Hematopoietic multipotent progenitor cell treated with erythropoietin and hydrocortisone succinate and interleukin-3 and kit ligand, for 4 days (in vitro differentiated cells): Measurements from ENCODE around the gene ASB10.

Experiments used
- DNase-seq: peaks from one replicate; pipeline ENCODE4 v3.0.0-alpha.2; 2015

Gene ASB10

DNA sequence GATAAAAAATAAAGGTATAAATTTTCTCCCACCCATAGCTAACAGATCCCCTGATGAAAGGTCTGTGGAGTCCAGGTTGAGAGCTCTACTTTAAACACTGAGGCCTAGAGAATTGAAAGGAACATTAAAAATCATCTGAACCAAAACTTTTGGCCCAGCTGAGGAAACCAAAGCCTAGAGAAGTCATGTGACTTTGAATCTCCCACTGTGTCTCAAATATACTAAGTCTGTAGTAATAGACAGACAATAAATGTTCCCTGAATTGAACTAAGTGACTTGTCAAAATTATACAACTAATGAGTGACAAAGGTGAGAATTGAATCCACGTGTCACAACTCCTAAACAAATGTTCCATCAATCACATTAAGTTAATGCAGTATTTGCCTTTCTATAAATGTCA, 25.3 kb downstream of the ASB10 start:
- DNase-seq, result no peak

DNA sequence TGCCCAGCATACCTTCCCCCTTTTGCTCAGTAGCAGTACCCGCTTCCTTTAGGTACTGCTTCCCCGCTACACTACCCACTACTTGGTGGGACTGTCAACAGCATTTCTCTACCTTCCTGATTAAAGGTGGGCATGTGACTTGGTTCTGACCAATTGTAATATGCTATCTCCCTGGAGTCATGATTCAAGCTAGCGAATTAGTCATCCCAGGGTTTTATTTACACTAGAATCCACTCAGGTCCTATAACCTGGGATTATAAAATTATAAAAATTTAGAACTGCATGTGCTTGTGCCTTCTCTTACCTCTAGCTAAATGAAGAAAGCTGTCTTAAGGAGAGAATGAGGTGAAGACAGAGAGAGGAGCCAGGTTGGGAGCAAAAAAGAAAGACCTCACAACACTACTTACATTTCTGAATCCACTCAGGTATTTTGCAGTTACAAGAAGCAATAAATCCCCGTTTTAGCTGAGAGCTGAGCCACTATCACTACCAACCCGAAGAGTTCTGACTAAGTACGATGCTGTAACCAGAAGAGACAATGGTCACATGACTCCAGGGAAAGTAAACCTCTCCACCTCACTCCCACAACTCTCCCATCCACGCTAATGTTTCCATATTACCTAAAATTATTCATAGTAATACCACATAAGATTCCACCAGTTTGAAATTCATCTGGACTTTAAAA, 29.3 kb downstream of the ASB10 start:
- no peak for DNase-seq

DNA sequence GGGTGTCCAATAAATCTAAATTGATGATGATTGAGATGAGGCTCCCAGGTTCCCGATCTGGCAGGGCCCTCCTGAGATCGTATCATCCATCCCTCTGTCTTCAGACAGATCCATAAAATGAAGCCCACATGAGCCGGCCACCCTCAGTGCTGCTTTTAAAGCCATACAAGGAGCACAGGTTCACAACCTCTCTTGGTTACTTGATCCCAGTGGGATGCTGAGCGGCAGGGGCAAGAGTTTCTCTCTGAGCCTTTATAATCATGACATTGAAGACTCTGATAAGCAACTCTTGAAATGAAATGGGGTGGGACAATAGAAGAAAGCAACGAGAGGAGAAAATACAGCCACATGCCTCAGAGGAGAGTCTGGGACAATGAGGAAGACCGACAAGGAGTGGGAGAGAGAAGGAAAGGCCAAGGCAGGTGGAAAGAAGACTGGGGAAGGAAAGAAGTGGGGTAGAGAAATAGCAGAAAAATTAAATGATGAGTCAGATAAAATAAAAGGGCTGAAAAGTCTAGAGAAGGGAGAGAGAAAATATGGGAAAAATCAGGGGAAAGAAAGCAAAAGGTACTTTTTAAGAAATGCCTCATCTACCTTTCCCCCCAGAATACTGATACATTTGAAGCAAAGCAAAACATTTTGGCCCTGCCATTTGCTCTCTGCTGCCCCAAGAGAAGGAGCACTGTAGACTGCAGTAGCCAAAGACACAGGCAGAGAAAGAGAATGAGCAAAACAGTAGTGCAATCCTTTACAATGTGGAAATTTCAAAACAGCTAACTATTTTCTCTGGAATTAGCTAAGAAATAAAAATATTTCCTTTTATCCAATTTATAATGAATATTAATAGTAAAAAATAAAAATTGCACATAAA, 34.2 kb downstream of the ASB10 start:
- DNase-seq, result peak; percentile 20

DNA sequence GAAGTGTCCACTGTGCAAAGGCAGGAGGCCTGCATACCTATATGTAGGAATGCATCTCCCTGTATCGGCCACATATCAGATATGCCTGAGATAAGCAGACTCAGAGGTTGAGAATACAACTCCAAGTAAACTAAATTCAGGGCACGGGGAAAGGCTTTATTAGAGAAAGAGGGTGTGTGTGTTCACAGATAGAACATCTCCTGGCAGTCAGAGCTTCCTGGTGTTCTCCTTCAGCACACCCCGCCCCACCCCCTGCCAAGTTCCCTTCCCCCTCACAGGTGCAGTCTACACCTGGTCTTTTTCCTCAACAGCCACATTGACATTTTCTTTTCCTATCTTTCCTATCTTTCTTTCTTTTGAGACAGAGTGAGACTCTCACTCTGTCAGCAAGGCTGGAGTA, 36.7 kb downstream of the ASB10 start:
- no peak for DNase-seq

DNA sequence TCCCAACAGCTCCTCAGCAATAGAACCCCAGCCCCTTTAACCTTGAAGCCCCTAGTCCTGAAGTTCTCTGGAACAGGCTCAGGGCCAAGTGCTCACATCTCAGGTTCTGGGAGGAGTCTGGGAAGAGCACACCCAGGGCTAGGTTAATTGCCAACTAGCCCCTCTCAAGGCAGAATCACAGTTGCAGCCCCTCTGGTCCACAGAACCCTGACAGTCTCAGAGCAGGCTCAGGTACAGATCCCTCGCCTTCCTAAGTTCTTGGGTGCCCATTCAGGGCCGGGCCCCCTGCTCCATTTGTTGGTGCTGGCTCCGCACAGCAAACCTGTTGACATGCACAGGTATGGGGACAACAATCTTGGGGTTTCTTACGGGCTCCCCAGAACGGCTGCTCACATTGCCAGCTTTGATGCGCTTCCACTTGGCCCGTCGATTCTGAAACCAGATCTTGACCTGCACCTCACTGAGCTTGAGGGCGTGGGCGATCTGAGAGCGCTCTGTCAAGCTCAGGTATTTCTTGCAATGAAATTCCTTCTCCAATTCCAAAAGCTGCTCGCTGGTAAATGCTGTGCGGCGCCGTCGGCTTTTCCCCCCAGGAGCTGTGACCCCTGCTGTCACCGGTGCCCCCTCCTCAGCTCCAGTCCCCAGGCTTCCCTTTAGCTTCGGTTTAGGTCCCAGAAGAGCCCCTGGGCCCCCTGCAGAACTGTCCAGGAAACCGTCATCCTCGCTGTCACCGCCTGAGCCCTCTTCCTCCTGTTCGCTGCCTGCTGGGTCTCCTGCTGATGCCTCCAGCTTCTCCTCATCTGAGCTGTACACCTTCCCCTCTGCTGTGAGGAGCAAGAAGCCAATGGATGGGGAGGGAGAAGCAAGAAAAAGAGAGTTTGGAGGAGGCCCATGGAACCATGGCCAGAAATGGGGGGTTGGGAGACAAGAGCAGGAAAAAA, 38.5 kb downstream of the ASB10 start:
- no peak for DNase-seq

DNA sequence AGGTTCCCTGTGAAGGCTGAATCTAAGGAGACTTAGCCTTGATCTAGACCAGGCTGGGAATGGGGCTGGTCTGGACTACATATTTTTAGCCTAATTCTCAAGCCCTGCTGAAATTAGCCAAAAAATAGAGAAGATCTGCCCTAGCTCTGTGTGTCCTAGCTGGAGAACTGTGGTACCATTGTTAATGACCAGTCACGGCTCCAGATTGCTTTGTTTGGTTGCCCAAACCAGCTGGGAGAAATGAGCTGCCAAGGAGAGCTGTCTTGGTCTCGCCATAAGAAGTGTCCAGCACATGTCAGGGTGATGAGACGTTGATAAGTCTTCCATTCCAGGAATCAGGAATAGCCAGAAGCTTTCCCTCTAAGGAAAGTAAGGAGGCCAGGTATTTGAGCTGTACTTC, 40.3 kb downstream of the ASB10 start:
- no peak for DNase-seq

DNA sequence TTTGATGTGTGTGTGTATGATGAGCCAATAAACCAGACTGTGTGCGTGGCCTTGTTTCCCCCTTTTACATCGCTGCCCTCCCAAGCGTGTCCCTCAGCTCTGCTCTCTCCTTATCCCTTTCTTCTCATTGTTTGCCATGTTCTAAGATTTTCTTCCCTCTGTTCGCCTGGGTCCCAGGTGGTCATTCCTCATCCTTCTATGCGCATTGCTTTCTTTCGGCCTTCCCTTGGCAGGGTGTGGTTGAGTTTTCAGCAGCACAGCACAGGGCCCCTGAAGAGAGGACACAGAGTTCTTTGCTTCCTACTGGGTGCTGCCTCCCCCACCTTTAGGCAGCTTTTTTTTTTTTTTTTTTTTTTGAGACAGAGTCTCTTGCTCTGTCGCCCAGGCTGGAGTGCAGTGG, 42.7 kb downstream of the ASB10 start:
- DNase-seq, result no peak

DNA sequence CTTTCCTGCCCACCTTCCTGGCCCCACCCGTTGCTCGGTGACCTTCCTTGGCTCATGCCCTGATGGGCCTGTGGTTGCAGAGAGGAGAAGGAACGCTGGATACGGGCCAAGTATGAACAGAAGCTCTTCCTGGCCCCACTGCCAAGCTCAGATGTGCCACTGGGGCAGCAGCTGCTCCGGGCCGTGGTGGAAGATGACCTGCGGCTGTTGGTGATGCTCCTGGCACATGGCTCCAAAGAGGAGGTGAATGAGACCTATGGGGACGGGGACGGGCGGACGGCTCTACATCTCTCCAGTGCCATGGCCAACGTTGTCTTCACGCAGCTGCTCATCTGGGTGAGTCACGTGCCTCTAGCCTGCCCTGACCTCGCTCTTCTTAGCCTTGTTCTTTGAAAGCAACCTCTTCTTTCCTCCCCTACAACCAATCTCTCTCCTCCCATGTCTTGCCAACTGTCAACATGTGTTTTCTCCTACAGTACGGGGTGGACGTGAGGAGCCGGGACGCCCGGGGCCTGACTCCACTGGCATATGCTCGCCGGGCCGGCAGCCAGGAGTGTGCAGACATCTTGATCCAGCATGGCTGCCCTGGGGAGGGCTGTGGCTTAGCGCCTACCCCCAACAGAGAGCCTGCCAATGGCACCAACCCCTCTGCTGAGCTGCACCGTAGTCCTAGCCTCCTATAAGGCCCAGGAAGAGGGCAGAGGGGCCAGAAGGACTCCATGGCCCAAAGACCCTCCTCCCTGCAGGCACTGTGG, 43.6 kb downstream of the ASB10 start:
- DNase-seq, result peak; percentile 35

DNA sequence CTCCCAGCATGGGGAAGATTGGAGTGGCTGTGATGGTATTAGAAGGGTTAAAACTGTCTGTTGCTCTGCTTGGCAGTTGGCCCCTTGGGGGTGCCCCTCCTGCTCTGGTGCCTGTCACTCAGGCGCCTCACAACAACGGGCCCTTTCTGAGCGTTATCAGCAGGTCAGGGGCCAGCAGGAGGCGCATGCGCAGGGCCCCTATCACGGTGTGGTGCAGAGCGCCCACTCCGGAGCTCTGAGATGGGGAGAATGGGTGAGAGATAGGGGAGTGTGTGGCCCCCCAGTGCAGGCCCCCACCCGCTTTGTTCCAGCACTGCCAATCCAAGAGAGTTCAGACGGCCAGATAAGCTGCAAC, 44.4 kb downstream of the ASB10 start:
- DNase-seq, result peak; percentile 83

DNA sequence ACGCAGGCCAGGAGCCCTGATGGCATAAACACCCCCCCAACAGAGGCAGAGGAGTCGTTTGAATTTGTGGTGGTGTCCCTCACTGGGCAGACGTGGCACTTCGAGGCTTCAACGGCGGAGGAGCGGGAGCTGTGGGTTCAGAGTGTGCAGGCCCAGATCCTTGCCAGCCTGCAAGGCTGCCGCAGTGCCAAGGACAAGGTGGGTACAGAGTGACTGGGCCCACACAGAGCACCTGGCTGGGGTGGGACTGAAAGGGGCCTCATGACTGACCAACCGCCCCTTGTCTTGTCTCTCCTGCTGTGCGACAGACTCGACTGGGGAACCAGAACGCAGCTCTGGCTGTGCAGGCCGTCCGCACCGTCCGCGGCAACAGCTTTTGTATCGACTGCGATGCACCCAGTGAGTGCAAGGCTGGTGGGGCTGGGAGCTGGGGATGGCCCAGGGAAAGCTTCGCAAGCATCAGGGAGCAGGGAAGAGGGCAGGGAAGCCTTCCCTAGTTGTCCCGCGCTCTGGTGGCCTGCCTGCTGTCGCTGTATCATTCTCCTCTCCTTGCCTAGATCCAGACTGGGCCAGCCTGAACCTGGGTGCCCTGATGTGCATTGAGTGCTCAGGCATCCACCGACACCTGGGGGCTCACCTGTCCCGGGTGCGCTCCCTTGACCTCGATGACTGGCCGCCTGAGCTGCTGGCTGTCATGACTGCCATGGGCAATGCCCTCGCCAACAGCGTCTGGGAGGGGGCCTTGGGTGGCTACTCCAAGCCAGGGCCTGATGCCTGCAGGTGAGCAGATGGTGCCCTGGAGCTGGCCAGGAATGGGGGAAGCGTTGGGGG, 45.0 kb downstream of the ASB10 start:
- DNase-seq, result no peak

DNA sequence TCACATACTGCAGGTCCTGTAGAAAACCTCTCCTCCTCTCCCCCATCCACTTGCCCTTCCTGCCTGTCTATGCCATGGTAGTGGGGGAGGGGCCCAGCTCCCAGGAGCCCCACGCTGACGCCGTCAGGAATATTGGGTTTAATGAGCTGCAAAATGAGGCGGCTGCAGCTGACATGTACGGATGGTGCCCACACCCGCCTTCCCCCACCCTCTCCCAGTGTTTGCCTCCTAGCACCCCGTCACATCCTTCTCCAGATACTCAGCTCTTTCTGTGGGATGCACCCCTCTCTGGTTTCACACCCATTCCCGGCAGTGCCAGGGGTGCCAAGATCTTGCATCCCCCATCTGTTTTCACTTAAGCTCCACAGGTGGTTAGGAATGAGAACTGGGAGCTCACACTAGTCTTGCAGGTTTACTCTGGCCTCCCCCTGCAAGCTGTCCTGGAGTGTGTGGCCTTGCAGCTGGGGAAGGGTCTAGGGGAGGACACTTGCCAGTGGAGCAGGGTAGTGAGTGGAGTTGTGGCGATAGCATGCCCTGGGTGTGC, 45.7 kb downstream of the ASB10 start:
- no peak for DNase-seq

DNA sequence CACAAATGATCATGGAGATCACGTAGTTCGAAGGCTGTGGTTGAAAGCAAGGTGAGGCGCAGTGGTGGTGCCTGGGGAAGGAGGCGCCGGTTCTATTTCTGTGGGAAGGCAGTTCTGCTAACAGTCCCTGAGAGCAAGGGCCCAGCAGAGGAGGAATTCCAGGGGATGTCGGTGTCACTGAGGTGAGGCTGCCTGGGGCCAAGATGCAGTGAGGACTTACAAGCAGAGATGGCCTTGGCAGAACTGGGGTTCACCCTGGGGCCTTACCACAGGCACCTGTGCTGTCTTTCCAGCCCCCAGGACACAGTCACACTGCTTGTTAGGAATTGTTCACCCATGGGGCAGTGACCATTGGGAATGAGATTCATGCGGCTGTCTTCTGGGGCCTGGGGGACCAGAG, 46.2 kb downstream of the ASB10 start:
- DNase-seq, result no peak

DNA sequence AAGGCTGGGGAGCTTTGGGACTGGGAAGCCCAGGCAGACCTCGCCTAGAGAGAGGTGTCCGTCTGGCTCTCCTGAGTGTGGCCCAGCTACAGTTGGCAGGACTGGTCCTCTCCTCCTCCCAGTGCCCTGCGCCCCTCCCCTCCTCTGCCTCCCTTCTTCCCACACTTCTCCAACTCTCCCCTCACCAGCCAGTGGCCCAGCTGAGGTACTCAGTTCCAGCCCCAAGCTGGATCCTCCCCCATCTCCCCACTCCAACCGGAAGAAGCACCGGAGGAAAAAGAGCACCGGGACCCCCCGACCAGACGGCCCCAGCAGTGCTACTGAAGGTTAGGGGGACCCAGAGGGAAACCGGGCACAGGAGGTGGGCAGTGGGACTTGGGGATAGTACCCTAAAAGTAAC, 47.3 kb downstream of the ASB10 start:
- no peak for DNase-seq

DNA sequence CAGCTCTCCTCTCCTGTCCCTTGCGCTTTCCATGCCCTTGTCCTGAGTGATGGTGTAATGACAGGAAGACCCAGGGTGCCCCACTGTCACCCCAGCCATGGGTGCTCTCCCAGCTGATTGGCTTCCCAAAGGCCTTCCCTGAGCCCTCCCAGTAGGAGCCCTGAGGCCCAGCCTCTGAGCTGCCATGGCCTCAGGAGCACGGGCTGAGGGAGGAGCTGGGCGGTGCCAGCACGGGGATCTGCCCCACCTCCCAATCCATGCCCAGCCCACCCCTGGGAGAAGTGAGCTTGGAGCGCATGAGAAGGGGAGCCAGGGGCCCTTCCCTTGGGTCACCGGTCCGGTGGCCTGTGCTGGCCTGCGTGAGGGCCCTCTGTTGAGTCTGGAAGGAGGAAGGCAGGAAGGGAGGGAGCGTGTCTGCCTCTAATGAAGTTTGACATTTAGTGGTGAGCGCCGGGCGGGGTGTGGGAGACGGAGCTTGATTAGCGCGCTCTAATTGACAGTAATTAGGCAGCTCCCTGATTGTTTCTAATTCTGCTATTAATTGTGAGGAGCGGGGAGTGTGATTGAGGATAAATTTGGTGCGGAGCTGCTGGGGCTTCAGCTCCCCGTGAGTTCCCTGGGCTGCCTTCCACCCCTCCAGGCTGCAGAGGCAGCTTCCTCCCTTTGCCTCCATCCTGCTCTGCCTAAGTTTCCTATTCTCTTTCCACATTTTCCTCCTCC, 47.8 kb downstream of the ASB10 start:
- no peak for DNase-seq

DNA sequence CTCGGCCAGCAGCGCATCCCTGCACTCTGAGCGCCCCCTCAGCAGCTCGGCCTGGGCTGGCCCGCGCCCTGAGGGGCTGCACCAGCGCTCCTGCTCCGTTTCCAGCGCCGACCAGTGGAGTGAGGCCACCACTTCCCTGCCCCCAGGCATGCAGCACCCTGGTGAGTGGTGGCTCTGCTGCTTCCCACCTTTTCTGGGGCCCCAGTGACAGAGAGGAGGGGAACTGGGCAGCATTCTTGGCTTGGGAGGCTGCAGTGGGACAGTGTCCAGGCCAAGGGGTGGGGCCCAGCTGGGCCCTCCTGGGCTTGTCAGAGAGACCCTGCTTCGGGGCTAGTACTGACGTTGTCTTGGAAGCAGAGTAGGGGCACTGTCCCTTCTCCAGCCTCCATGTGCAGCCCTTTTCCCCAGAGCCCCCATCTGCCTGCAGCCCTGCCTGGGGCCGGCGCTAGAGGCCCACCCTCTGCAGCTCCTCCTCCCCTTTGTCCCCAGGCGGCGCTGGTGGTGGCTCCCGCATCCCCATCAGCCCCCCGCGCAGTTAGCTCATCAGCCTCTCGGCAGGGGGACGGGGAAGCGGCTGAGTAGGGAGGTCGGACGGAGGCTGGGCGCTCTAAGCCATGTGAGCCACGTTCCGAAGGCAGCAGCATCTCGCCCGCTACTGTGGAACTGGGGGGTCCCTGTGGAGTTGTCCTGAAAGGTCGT, 48.7 kb downstream of the ASB10 start:
- no peak for DNase-seq

DNA sequence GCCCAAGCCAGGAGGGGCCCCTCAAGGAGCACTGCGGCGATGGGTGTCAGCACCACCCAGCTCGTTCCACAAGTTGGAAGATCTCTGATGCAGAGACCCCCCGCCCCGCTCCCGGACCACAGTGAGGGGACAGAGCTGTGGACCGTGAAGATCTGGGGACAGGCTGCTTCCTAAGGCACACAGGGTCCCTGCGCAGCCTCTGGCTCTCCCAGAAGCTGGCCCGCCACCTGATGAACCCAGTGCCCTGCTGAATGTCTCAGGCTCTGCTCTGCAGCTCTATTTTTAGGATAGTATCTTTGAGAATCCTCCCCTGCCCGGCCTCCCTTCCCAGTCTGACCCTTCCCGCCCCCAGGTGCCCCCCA, 49.3 kb downstream of the ASB10 start:
- no peak for DNase-seq

DNA sequence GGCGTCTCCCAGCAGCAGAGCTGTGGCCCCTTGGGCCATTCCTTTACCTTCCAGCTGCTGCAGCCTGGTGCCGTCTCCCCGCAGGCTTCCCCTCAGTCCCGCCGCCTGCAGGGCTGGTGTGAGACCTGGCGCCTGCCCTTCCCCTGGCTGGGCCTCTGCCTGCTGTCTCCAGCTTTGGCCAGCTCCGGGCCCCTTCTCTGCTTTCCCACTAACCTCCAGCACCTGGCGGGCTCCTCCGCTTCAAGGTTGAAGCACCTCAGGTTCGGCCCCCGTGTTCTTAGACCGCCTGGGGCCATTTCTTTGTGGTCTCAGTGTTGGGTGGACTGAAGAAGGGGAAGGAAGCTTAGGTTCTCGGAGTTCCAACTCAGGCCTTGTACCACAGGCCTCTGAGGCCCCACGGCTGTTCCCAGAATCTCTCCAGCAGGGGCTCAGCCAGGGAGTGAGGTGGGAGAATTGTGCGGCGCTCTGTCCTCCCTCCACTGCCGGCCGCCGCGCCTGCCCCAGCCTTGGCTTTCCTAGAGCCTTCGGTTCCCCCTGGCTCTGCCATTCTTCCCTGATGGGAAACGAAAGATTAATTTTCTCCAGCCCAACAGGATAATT, 49.9 kb downstream of the ASB10 start:
- DNase-seq, result no peak

DNA sequence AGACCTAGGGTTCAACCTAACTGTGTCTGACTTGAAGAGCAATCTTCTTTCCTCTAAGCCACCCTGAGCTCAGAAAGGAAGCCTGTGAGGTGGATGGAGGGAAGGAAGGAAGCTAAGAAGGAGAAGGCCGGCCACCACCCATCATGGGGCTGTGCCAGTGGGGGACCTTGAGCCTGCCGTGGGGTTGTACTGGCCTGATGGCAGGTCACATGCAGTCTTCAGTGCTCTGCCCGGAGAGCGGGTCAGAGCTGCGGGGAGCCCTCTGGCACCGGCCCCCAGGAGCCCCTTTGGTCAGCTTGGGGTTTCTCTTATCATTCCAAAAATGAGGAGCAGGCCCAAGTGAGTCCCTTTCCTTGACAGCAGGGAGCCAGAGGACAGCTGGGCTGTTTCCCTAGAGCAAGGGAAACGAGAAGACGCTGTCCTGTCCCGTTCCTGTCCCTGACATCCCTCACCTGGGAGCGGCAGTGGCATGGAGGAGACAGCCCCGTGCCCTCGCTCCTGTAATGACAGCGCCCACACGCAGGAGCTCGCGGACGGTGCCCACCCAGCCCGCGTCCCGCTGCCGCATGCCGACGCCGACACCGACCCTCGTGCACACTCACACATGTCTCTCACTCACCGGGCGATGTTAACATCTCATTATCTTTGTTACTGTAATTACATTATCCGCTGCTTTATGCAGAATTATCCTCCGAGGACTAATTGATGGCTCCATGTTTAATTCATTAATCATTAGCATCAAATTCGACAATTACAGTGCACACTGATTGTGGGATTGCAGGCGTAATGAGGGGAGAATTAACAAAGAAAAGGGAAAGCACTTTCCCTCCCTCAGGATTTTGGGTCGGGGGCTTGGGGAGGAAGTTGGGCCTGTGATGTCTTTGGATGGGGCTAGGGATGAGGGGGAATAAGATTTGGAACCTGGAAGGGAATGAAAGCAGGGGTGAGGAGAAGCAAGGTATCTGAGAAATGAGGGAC, 50.9 kb downstream of the ASB10 start:
- no peak for DNase-seq

DNA sequence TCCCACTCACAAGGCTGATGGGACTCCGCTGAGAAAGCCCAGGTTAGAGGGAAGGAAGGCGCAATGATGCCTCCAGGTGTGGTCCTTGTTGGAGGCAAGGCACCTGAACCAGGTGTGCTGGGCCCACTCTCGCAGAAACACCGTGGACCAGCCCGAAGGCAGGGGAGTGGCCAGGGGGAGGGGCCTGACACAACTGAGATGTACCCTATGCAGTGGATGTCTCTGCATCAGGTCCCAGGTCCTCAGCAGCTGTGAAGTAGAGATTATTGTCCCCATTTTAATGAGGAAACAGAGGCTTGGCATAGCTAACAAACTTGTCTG, 51.6 kb downstream of the ASB10 start:
- DNase-seq, result no peak
